HepG2 (cell line): ENCODE results near the gene PLVAP. TPM values are rescaled to one million over a fixed set of nuclear protein-coding genes. Genes with fewer than 3 reads are reported as not detected.

Source experiments
- ARNTL ChIP-seq: sonication (generic); formaldehyde crosslinking; IDR thresholded peaks from 2 replicates; pipeline ENCODE4 v1.4.0; 2020; ENCODE audit warnings: mild to moderate bottlenecking, missing genetic modification reagents
- CBX2 ChIP-seq, 2 experiments: fragments of 200-600 bp in 1 of 2; sonication (generic); formaldehyde crosslinking in 1 of 2; IDR thresholded peaks; 2 replicates each; pipeline versions ENCODE4 v1.7.0 to v1.8.1; 2018 to 2022; ENCODE audit warnings: low read depth in 2 of 2, low read length in 1 of 2, mild to moderate bottlenecking in 1 of 2, missing genetic modification reagents in 1 of 2
- NFIB ChIP-seq: sonication (generic); formaldehyde crosslinking; IDR thresholded peaks from 2 replicates; pipeline ENCODE4 v1.9.0; 2021; ENCODE audit warnings: missing genetic modification reagents, mild to moderate bottlenecking, borderline replicate concordance
- NONO ChIP-seq, 2 experiments: fragments of 450-650 bp in 1 of 2; sonication (generic) in 1 of 2; formaldehyde crosslinking in 1 of 2; IDR thresholded peaks in 1 of 2; conservative IDR thresholded peaks in 1 of 2; 2 replicates each; pipeline versions ENCODE4 v1.6.1 to v1.8.0; 2017 to 2022; ENCODE audit warnings: mild to moderate bottlenecking in 1 of 2, missing genetic modification reagents in 1 of 2, moderate library complexity in 1 of 2
- PHF20 ChIP-seq: sonication (generic); formaldehyde crosslinking; IDR thresholded peaks from 2 replicates; pipeline ENCODE4 v1.5.0; 2020; ENCODE audit warnings: mild to moderate bottlenecking, missing genetic modification reagents
- SP140L ChIP-seq: sonication (generic); formaldehyde crosslinking; IDR thresholded peaks from 2 replicates; pipeline ENCODE4 v1.4.0; 2020; ENCODE audit warnings: missing genetic modification reagents, borderline replicate concordance
- TCF7L2 ChIP-seq: IDR thresholded peaks from 2 replicates; pipeline ENCODE4 v1.6.1; 2011; ENCODE audit warnings: mild to moderate bottlenecking, low read depth, low read length, moderate library complexity
- ZNF121 ChIP-seq: sonication (generic); formaldehyde crosslinking; IDR thresholded peaks from 2 replicates; pipeline ENCODE4 v1.5.0; 2020; ENCODE audit warnings: mild to moderate bottlenecking, missing genetic modification reagents
- ZNF232 ChIP-seq: sonication (generic); formaldehyde crosslinking; IDR thresholded peaks from 2 replicates; pipeline ENCODE4 v1.4.0; 2020; ENCODE audit warnings: missing genetic modification reagents, borderline replicate concordance
- ZNF34 ChIP-seq: sonication (generic); formaldehyde crosslinking; IDR thresholded peaks from 2 replicates; pipeline ENCODE4 v1.4.0; 2020; ENCODE audit warnings: mild to moderate bottlenecking, missing genetic modification reagents, borderline replicate concordance
- ZSCAN22 ChIP-seq: sonication (generic); formaldehyde crosslinking; IDR thresholded peaks from 2 replicates; pipeline ENCODE4 v1.4.0; 2020; ENCODE audit warnings: mild to moderate bottlenecking, missing genetic modification reagents
- polyA plus RNA-seq, 8 experiments: library from polyadenylated mRNA; depleted of rRNA in 3 of 8; stranded (reverse) in 7 of 8; unstranded in 1 of 8; fragments of >200 nt; fragmentation: Illumina TruSeq in 4 of 8; extraction: Trizol in 4 of 8; gene quantifications; 2 replicates each; pipeline versions ENCODE4 v1.2.1 to v1.2.3, GENCODE V29; 2011 to 2016; ENCODE audit warnings: low read depth in 4 of 8, missing spikeins in 1 of 8, mixed read lengths in 1 of 8; ENCODE audit not compliant: insufficient read depth in 1 of 8
- total RNA-seq, 5 experiments: library from RNA; depleted of rRNA; stranded (reverse); fragments of >200 nt; fragmentation: Illumina TruSeq; extraction: Trizol; gene quantifications; 2 replicates each; pipeline ENCODE4 v1.2.3, GENCODE V29; 2016; ENCODE audit warnings: low read depth in 1 of 5
- TF ChIP-seq, protein P1 (sequence below): IDR thresholded peaks from 2 replicates; pipeline ENCODE4 v1.6.1; 2016; ENCODE audit warnings: low read depth, borderline replicate concordance
- TF ChIP-seq, protein P2 (sequence below): sonication (generic); formaldehyde crosslinking; IDR thresholded peaks from one replicate; pipeline ENCODE4 v1.5.1; 2020; ENCODE audit warnings: mild to moderate bottlenecking, missing genetic modification reagents; ENCODE audit errors: not compliant biosample characterization
- TF ChIP-seq, protein P3 (sequence below): sonication (generic); formaldehyde crosslinking; IDR thresholded peaks from 2 replicates; pipeline ENCODE4 v1.5.0; 2020; ENCODE audit warnings: missing genetic modification reagents, mild to moderate bottlenecking, borderline replicate concordance
- TF ChIP-seq, protein P4 (sequence below): sonication (generic); formaldehyde crosslinking; IDR thresholded peaks from 2 replicates; pipeline ENCODE4 v1.8.0; 2022; ENCODE audit warnings: low read depth, missing genetic modification reagents
- TF ChIP-seq, protein P5 (sequence below): sonication (generic); formaldehyde crosslinking; IDR thresholded peaks from 2 replicates; pipeline ENCODE4 v1.5.0; 2020; ENCODE audit warnings: mild to moderate bottlenecking, missing genetic modification reagents

PLVAP gene
- total and polyA plus RNA-seq, 2 of the 13 experiments (the other 11 are each of a cell fraction or from before 2014, with no cell fraction given) = 0.26 TPM; not detected in 1

DNA sequence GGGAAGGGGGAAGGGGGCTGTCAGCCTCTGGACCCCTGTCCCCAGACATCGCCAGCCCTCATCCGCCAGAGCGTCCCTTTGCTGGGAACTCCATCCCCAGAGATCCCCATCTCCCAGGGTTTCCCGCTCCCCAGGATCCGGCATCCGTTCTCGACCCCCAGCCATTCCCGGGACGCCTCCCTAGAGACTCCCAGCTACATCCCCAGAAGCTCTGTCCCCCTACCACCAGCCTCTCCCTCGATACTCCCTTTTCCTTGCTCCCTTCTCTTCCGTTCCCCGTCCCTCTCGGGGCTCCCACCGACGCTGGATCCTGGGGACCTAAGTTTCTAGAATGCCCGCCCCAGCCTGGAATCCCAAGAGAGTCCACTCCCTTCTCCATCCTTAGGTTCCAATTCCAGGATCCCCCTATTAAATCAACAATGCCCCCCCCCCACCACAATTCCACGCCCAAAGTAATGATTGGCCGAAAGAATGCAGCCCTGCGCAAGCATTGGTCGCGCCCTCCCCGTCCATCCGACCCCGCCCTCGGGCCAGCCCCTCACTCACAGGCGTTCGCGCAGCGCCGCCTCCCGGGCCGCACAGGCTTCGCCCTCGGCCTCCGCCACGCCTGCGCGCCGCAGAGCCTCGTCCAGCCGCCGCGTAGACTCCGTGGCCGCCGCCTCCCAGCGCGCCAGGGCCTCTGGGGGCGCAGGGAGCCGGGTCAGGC lies 13.7 kb upstream of the PLVAP start (continued):
- TF ChIP-seq CBX2 (IDR thresholded peaks at IDR 0.05; ENCODE audit: low read depth, low read length) (no peak), CBX2 (CRISPR knock-in tag; IDR thresholded peaks at IDR 0.05; ENCODE audit: low read depth) (no peak), TCF7L2 (no peak), SP140L (CRISPR knock-in tag) (no peak), ZNF121 (CRISPR knock-in tag) (0 out of 2 replicates have a peak, but pooled peaks have one; percentile 9), PHF20 (CRISPR knock-in tag) (peak; percentile 58), ZNF34 (CRISPR knock-in tag) (no peak), ZSCAN22 (CRISPR knock-in tag) (no peak), ARNTL (CRISPR knock-in tag) (no peak), ZNF232 (CRISPR knock-in tag) (no peak), NONO (IDR thresholded peaks at IDR 0.05) (no peak), NONO (CRISPR knock-in tag; conservative IDR thresholded peaks at IDR 0.05) (peak; percentile 88), NFIB (CRISPR knock-in tag) (no peak)
- TF ChIP-seq, protein P1, sequence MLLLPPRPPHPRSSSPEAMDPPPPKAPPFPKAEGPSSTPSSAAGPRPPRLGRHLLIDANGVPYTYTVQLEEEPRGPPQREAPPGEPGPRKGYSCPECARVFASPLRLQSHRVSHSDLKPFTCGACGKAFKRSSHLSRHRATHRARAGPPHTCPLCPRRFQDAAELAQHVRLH (CRISPR knock-in tag) = no peak
- TF ChIP-seq, protein P2, sequence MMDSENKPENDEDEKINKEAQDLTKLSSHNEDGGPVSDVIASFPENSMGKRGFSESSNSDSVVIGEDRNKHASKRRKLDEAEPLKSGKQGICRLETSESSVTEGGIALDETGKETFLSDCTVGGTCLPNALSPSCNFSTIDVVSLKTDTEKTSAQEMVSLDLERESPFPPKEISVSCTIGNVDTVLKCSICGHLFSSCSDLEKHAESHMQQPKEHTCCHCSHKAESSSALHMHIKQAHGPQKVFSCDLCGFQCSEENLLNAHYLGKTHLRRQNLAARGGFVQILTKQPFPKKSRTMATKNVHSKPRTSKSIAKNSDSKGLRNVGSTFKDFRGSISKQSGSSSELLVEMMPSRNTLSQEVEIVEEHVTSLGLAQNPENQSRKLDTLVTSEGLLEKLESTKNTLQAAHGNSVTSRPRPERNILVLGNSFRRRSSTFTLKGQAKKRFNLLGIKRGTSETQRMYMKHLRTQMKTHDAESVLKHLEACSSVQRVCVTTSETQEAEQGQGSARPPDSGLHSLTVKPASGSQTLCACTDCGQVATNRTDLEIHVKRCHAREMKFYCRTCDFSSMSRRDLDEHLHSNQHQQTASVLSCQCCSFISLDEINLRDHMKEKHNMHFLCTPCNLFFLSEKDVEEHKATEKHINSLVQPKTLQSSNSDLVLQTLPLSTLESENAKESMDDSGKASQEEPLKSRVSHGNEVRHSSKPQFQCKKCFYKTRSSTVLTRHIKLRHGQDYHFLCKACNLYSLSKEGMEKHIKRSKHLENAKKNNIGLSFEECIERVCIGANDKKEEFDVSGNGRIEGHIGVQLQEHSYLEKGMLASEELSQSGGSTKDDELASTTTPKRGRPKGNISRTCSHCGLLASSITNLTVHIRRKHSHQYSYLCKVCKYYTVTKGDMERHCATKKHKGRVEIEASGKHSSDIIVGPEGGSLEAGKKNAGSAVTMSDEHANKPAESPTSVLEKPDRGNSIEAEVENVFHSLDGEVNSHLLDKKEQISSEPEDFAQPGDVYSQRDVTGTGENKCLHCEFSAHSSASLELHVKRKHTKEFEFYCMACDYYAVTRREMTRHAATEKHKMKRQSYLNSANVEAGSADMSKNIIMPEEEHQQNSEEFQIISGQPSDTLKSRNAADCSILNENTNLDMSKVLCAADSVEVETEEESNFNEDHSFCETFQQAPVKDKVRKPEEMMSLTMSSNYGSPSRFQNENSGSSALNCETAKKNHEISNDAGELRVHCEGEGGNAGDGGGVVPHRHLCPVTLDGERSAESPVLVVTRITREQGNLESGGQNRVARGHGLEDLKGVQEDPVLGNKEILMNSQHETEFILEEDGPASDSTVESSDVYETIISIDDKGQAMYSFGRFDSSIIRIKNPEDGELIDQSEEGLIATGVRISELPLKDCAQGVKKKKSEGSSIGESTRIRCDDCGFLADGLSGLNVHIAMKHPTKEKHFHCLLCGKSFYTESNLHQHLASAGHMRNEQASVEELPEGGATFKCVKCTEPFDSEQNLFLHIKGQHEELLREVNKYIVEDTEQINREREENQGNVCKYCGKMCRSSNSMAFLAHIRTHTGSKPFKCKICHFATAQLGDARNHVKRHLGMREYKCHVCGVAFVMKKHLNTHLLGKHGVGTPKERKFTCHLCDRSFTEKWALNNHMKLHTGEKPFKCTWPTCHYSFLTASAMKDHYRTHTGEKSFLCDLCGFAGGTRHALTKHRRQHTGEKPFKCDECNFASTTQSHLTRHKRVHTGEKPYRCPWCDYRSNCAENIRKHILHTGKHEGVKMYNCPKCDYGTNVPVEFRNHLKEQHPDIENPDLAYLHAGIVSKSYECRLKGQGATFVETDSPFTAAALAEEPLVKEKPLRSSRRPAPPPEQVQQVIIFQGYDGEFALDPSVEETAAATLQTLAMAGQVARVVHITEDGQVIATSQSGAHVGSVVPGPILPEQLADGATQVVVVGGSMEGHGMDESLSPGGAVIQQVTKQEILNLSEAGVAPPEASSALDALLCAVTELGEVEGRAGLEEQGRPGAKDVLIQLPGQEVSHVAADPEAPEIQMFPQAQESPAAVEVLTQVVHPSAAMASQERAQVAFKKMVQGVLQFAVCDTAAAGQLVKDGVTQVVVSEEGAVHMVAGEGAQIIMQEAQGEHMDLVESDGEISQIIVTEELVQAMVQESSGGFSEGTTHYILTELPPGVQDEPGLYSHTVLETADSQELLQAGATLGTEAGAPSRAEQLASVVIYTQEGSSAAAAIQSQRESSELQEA = no peak
- TF ChIP-seq, protein P3, sequence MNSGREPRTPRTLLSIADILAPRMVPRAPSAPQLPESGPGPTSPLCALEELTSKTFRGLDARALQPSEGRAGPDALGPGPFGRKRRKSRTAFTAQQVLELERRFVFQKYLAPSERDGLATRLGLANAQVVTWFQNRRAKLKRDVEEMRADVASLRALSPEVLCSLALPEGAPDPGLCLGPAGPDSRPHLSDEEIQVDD (CRISPR knock-in tag) = no peak
- TF ChIP-seq, protein P4, sequence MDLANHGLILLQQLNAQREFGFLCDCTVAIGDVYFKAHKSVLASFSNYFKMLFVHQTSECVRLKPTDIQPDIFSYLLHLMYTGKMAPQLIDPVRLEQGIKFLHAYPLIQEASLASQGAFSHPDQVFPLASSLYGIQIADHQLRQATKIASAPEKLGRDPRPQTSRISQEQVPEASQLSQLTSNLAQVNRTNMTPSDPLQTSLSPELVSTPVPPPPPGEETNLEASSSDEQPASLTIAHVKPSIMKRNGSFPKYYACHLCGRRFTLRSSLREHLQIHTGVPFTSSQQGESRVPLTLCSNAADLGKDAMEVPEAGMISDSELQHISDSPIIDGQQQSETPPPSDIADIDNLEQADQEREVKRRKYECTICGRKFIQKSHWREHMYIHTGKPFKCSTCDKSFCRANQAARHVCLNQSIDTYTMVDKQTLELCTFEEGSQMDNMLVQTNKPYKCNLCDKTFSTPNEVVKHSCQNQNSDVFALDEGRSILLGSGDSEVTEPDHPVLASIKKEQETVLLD = no peak
- TF ChIP-seq, protein P5, sequence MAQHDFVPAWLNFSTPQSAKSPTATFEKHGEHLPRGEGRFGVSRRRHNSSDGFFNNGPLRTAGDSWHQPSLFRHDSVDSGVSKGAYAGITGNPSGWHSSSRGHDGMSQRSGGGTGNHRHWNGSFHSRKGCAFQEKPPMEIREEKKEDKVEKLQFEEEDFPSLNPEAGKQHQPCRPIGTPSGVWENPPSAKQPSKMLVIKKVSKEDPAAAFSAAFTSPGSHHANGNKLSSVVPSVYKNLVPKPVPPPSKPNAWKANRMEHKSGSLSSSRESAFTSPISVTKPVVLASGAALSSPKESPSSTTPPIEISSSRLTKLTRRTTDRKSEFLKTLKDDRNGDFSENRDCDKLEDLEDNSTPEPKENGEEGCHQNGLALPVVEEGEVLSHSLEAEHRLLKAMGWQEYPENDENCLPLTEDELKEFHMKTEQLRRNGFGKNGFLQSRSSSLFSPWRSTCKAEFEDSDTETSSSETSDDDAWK (CRISPR knock-in tag) = no peak
